ENCODE measurements around the gene VAT1L.
A peak's percentile ranks its signal among the peaks of the same experiment; 100 is the strongest.

The VAT1L gene

GRCh38 chr16:77748421-77749005, 39.9 kb upstream of the VAT1L start:
- Mint-ChIP-seq H3K4me3 (no peak overlapping the region), H3K9me3 (no peaks in the 10 kb centered on the region), H3K36me3 (ENCODE audit: low read depth) (no peaks in the 10 kb centered on the region), H3K4me1 (peaks cover 12% of the 10 kb centered on the region), H3K27ac (peak overlapping the region; percentile 3), H3K27me3 (ENCODE audit: low read depth, poor library complexity) (peaks cover 32% of the 10 kb centered on the region)
- no peak for DNase-seq
- no peak for TF ChIP-seq CTCF (IDR thresholded peaks at IDR 0.05)

- Mint-ChIP-seq H3K9me3 (no peaks in the 10 kb centered on the region), H3K27me3 (ENCODE audit: low read depth, poor library complexity) (peaks cover 39% of the 10 kb centered on the region), H3K36me3 (ENCODE audit: low read depth) (no peaks in the 10 kb centered on the region), H3K4me1 (peaks cover 12% of the 10 kb centered on the region), H3K4me3 (no peak overlapping the region), H3K27ac (no peak overlapping the region)
- no peak for DNase-seq
- TF ChIP-seq CTCF (IDR thresholded peaks at IDR 0.05): no peak
These were observed 38.9 kb upstream of the VAT1L start for GRCh38 chr16:77749415-77749814.

GRCh38 chr16:77758046-77758445, 30.3 kb upstream of the VAT1L start:
- Mint-ChIP-seq H3K36me3 (ENCODE audit: low read depth) (no peaks in the 10 kb centered on the region), H3K4me3 (no peak overlapping the region), H3K9me3 (no peaks in the 10 kb centered on the region), H3K27ac (no peak overlapping the region), H3K4me1 (peaks cover 10% of the 10 kb centered on the region), H3K27me3 (ENCODE audit: low read depth, poor library complexity) (peaks cover 23% of the 10 kb centered on the region)
- DNase-seq: no peak
- no peak for TF ChIP-seq CTCF (IDR thresholded peaks at IDR 0.05)

GRCh38 chr16:77758508-77758907, 29.9 kb upstream of the VAT1L start:
- H3K27ac Mint-ChIP-seq: no peak overlapping the region
- no peak for TF ChIP-seq CTCF (IDR thresholded peaks at IDR 0.05)
- peaks cover 10% of the 10 kb centered on the region for H3K4me1 Mint-ChIP-seq
- H3K4me3 Mint-ChIP-seq: no peak overlapping the region
- no peaks in the 10 kb centered on the region for H3K9me3 Mint-ChIP-seq
- H3K36me3 Mint-ChIP-seq (ENCODE audit: low read depth): no peaks in the 10 kb centered on the region
- H3K27me3 Mint-ChIP-seq (ENCODE audit: low read depth, poor library complexity): peaks cover 19% of the 10 kb centered on the region
- no peak for DNase-seq

- no peak for DNase-seq
- no peaks in the 10 kb centered on the region for H3K36me3 Mint-ChIP-seq (ENCODE audit: low read depth)
- H3K9me3 Mint-ChIP-seq: no peaks in the 10 kb centered on the region
- no peak overlapping the region for H3K27ac Mint-ChIP-seq
- H3K4me1 Mint-ChIP-seq: peaks cover 10% of the 10 kb centered on the region
- peaks cover 12% of the 10 kb centered on the region for H3K27me3 Mint-ChIP-seq (ENCODE audit: low read depth, poor library complexity)
- no peak for TF ChIP-seq CTCF (IDR thresholded peaks at IDR 0.05)
- H3K4me3 Mint-ChIP-seq: no peak overlapping the region
These were observed 29.2 kb upstream of the VAT1L start for GRCh38 chr16:77759201-77759600.

- Mint-ChIP-seq H3K9me3 (no peaks in the 10 kb centered on the region), H3K27ac (no peak overlapping the region), H3K4me3 (no peak overlapping the region), H3K27me3 (ENCODE audit: low read depth, poor library complexity) (peaks cover 12% of the 10 kb centered on the region), H3K36me3 (ENCODE audit: low read depth) (no peaks in the 10 kb centered on the region), H3K4me1 (peaks cover 10% of the 10 kb centered on the region)
- no peak for DNase-seq
- no peak for TF ChIP-seq CTCF (IDR thresholded peaks at IDR 0.05)
These were observed 28.5 kb upstream of the VAT1L start for GRCh38 chr16:77759821-77760220.
